Tibial artery (tissue), 4 donors: Measurements from ENCODE around the gene GCC2.

Source experiments
- DNase-seq, 2 donors: peaks; one replicate each; pipeline ENCODE4 v3.0.0-alpha.2; 2019
- H3K27ac ChIP-seq, 2 donors: fragments of 200-600 bp; sonication (generic) in 1 of 2; 1 replicate in 1 of 2; 2 replicates in 1 of 2; pipeline ENCODE4 v1.5.1; 2018 to 2019; ENCODE audit warnings: mild to moderate bottlenecking in 1 of 2
- H3K27me3 ChIP-seq, 2 donors: fragments of 200-600 bp; sonication (generic) in 1 of 2; one replicate each; pipeline versions ENCODE4 v1.5.1 to v1.6.0; 2016 to 2019
- H3K36me3 ChIP-seq, 3 donors: fragments of 200-600 bp; sonication (generic) in 2 of 3; one replicate each; pipeline ENCODE4 v1.5.1; 2016 to 2019; ENCODE audit warnings: mild to moderate bottlenecking in 2 of 3
- H3K4me1 ChIP-seq, 4 donors: fragments of 200-600 bp; sonication (generic) in 2 of 4; 1 replicate in 3 of 4; 2 replicates in 1 of 4; pipeline ENCODE4 v1.5.1; 2016 to 2019
- H3K4me3 ChIP-seq, 2 donors: fragments of 200-600 bp; sonication (generic) in 1 of 2; 1 replicate in 1 of 2; 2 replicates in 1 of 2; pipeline ENCODE4 v1.5.1; 2018 to 2019; ENCODE audit warnings: mild to moderate bottlenecking in 2 of 2
- H3K9me3 ChIP-seq, 3 donors: fragments of 200-600 bp; sonication (generic) in 1 of 3; one replicate each; pipeline ENCODE4 v1.5.1; 2016 to 2019
- CTCF ChIP-seq, 2 experiments: fragments of 200-600 bp in 1 of 2; fragments of 450-650 bp in 1 of 2; IDR thresholded peaks; one replicate each; pipeline ENCODE4 v1.5.1; 2017 to 2019; ENCODE audit warnings: antibody characterized with exemption in 2 of 2, mild to moderate bottlenecking in 1 of 2, moderate library complexity in 1 of 2
- intact Hi-C: fragments of 100-400 bp; cut with DNase I; formaldehyde crosslinking; loops from one replicate; pipeline ENCODE4 v1.15.0; 2023; ENCODE audit warnings: low total_unique reads

Gene GCC2

GRCh38 chr2:108531674-108532055 lies 82.7 kb downstream of the GCC2 start:
- Histone ChIP-seq H3K4me3 (no peak overlapping the region), H3K4me1 (peaks cover 0 to 13% (median 7%) of the 10 kb centered on the region in 4 donors), H3K9me3 (no peaks in the 10 kb centered on the region), H3K36me3 (no peaks in the 10 kb centered on the region), H3K27ac (no peak overlapping the region), H3K27me3 (no peaks in the 10 kb centered on the region)
- intact Hi-C loops = no loop called here
- DNase-seq = no peak
- no peak for TF ChIP-seq CTCF (IDR thresholded peaks at IDR 0.05)

DNA sequence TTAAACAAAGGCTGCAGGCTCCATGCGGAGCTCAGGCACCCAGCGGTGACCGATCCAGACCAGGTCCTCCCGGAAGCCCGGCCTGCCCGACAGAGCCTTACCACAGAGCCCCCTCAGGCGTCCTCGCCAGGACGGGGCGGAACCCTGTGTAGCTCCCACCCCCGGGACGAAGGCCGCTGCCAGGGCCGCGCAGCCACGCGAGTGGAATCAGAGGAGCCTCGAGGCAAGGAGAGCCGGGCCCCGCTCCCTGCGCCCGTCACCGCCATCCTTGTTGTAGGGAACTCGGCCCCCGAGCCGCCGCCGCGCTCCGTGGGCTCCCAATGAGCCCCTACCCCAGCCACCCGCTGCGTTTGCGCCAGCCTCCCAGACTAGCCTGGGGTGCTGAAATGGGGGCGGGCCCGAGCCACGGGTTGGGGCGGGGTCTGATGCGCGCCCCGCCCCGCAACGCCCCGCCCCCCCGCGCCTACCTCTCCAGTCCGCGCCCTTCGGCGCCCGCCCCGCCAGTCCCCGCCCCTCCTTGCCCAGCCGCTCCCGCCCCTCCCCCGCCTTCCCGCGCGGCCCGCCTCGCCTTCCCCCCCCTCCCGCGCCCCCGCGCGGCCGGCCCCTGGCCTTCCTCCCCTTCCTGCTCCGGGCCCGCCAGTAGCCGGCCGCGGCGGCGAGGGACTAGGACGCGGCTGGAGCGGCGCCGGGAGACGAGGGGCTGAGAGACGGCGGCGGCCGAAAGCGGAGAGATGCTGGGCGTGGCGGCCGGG lies 85.0 kb downstream of the GCC2 start, which contains the start of gene LIMS1:
LIMS1 (plus strand) TSS at position 639 of the 752 bp plus-strand sequence; CDS start at position 732, 93 bp downstream.
- peak within 1 kb of the TSS; percentile 69 to 93 for H3K4me3 ChIP-seq
- peaks cover 0 to 27% (median 13%) of the 10 kb centered on the region in 4 donors for H3K4me1 ChIP-seq
- no peaks in the 10 kb centered on the region for H3K9me3 ChIP-seq
- H3K36me3 ChIP-seq = no peaks in the 10 kb centered on the region
- peak within 1 kb of the TSS; percentile 92 to 98 for H3K27ac ChIP-seq
- intact Hi-C loops = no loop called here
- peak; percentile 91 to 96 for DNase-seq
- TF ChIP-seq CTCF (IDR thresholded peaks at IDR 0.05) = no peak
- no peaks in the 10 kb centered on the region for H3K27me3 ChIP-seq

DNA sequence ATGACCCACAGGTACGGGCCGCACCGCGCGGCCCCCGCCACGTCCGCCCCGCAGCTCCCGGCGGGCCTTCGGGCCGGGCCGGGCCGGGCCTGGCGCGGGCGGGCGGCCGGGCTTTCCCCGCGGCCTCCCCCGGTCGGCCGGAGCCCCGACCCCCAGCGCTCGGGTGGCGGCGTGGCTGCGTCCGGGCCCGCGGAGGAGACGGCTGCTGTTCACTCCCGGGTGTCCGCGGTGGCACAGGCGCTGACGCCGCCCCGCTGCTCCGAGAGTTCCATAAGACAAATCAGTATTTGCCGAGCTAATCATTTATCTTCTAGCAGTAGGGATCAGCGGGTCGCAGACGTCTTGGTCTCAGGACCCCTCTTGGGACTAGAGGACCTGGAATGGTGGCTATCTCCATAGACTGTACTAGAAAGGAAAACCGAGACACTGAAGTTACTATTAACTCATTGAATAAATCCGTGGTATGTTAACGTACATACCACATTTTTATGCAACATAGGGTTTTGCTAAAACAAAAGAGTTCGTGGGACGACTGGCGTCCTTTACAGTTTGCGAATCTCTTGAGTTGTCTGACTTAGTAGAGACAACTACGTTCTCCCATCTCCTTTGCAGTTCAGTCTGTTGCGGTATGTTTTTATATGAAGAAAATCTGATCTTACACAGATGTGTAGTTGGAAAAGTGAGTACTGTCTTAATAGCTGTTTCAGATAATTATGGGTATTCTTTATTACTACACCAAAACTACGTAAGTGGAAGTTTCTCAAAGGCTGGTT lies 85.8 kb downstream of the GCC2 start:
- TF ChIP-seq CTCF (IDR thresholded peaks at IDR 0.05) = no peak
- H3K4me1 ChIP-seq = peaks cover 0 to 27% (median 13%) of the 10 kb centered on the region in 4 donors
- intact Hi-C loops = no loop called here

GRCh38 chr2:108535357-108535631 lies 86.3 kb downstream of the GCC2 start:
- Histone ChIP-seq H3K4me1 (peaks cover 0 to 27% (median 13%) of the 10 kb centered on the region in 4 donors), H3K36me3 (no peaks in the 10 kb centered on the region), H3K27ac (peak overlapping the region; percentile 92 to 98), H3K4me3 (peak overlapping the region; percentile 69 to 93), H3K9me3 (no peaks in the 10 kb centered on the region), H3K27me3 (no peaks in the 10 kb centered on the region)
- intact Hi-C loops = no loop called here
- no peak for DNase-seq
- TF ChIP-seq CTCF (IDR thresholded peaks at IDR 0.05) = no peak

More for the DNA sequence above, 85.8 kb downstream of the GCC2 start:
- no peaks in the 10 kb centered on the region for H3K36me3 ChIP-seq
- H3K27me3 ChIP-seq = no peaks in the 10 kb centered on the region
- peak overlapping the region; percentile 92 to 98 for H3K27ac ChIP-seq
- peak; percentile 34 to 75 for DNase-seq
- peak overlapping the region; percentile 69 to 93 for H3K4me3 ChIP-seq
- no peaks in the 10 kb centered on the region for H3K9me3 ChIP-seq

- no peak for TF ChIP-seq CTCF (IDR thresholded peaks at IDR 0.05)
- intact Hi-C loops = no loop called here
- Histone ChIP-seq H3K4me1 (peaks cover 0 to 31% (median 13%) of the 10 kb centered on the region in 4 donors), H3K27ac (peak overlapping the region in 1 of 2 donors; percentile 3), H3K36me3 (no peaks in the 10 kb centered on the region), H3K27me3 (no peaks in the 10 kb centered on the region), H3K9me3 (no peaks in the 10 kb centered on the region), H3K4me3 (peak overlapping the region; percentile 69 to 93)
- DNase-seq = no peak
Observed at GRCh38 chr2:108536133-108536780, 87.3 kb downstream of the GCC2 start.
